GM19099 (cell line): ENCODE data around the gene DIPK1C.

Source experiments
- POLR2A ChIP-seq: IDR thresholded peaks from 3 replicates; pipeline ENCODE4 v1.6.1; 2011; ENCODE audit warnings: low read depth; ENCODE audit not compliant: insufficient read length; ENCODE audit errors: extremely low read depth

The DIPK1C gene

GRCh38 chr18:74420481-74420880, 36.6 kb downstream of the DIPK1C start:
- no peak for TF ChIP-seq POLR2A

GRCh38 chr18:74419761-74420160, 37.3 kb downstream of the DIPK1C start:
- no peak for TF ChIP-seq POLR2A

- no peak for TF ChIP-seq POLR2A
These were observed 39.1 kb downstream of the DIPK1C start for GRCh38 chr18:74418023-74418422.

- no peak for TF ChIP-seq POLR2A
These were observed 41.0 kb downstream of the DIPK1C start for GRCh38 chr18:74416124-74416523.

GRCh38 chr18:74414953-74415515, 42.1 kb downstream of the DIPK1C start:
- TF ChIP-seq POLR2A: no peak

GRCh38 chr18:74413836-74414235, 43.3 kb downstream of the DIPK1C start:
- TF ChIP-seq POLR2A: no peak

- TF ChIP-seq POLR2A: no peak
These were observed 44.8 kb downstream of the DIPK1C start for GRCh38 chr18:74412116-74412880.

GRCh38 chr18:74411475-74411874, 45.6 kb downstream of the DIPK1C start:
- no peak for TF ChIP-seq POLR2A

- TF ChIP-seq POLR2A: no peak
These were observed 46.6 kb downstream of the DIPK1C start for GRCh38 chr18:74410441-74410992.

GRCh38 chr18:74407888-74408287, 49.2 kb downstream of the DIPK1C start:
- no peak for TF ChIP-seq POLR2A

- TF ChIP-seq POLR2A: no peak
These were observed 54.2 kb downstream of the DIPK1C start for GRCh38 chr18:74402806-74403433.

GRCh38 chr18:74400813-74401212, 56.3 kb downstream of the DIPK1C start:
- no peak for TF ChIP-seq POLR2A

- TF ChIP-seq POLR2A: no peak
These were observed 57.8 kb downstream of the DIPK1C start for GRCh38 chr18:74399091-74399887.

GRCh38 chr18:74397572-74397971, 59.5 kb downstream of the DIPK1C start:
- no peak for TF ChIP-seq POLR2A
